GM21786 (cell line): ENCODE data around the gene LPP.

ENCODE experiments used
- ATAC-seq: cut with Tn5 transposase; IDR thresholded peaks from one replicate; pipeline ENCODE4 v1.9.1; 2021; ENCODE audit not compliant: unreplicated experiment

LPP gene

GRCh38 chr3:188659449-188660090 is 505.6 kb downstream of the LPP start:
- ATAC-seq: no peak

- ATAC-seq: no peak
Observed at GRCh38 chr3:188660415-188660814, 506.5 kb downstream of the LPP start.

GRCh38 chr3:188661806-188662205 is 507.8 kb downstream of the LPP start:
- no peak for ATAC-seq

GRCh38 chr3:188662214-188662613 is 508.3 kb downstream of the LPP start:
- ATAC-seq: no peak

- no peak for ATAC-seq
Observed at GRCh38 chr3:188662795-188663194, 508.8 kb downstream of the LPP start.

- no peak for ATAC-seq
Observed at GRCh38 chr3:188663839-188664238, 509.9 kb downstream of the LPP start.

- no peak for ATAC-seq
Observed at GRCh38 chr3:188664795-188665194, 510.8 kb downstream of the LPP start.

GRCh38 chr3:188667926-188668325 is 514.0 kb downstream of the LPP start:
- ATAC-seq: no peak

GRCh38 chr3:188670446-188670845 is 516.5 kb downstream of the LPP start:
- ATAC-seq: no peak

GRCh38 chr3:188671971-188672370 is 518.0 kb downstream of the LPP start:
- no peak for ATAC-seq

GRCh38 chr3:188672840-188673239 is 518.9 kb downstream of the LPP start:
- no peak for ATAC-seq

GRCh38 chr3:188673646-188674186 is 519.8 kb downstream of the LPP start:
- no peak for ATAC-seq

- no peak for ATAC-seq
Observed at GRCh38 chr3:188674595-188674994, 520.6 kb downstream of the LPP start.

- no peak for ATAC-seq
Observed at GRCh38 chr3:188677344-188677743, 523.4 kb downstream of the LPP start.

GRCh38 chr3:188680189-188680588 is 526.2 kb downstream of the LPP start:
- ATAC-seq: no peak

GRCh38 chr3:188680605-188681004 is 526.6 kb downstream of the LPP start:
- no peak for ATAC-seq

- ATAC-seq: no peak
Observed at GRCh38 chr3:188682316-188682715, 528.4 kb downstream of the LPP start.

- no peak for ATAC-seq
Observed at GRCh38 chr3:188683032-188683521, 529.1 kb downstream of the LPP start.

- no peak for ATAC-seq
Observed at GRCh38 chr3:188684276-188684675, 530.3 kb downstream of the LPP start.

GRCh38 chr3:188685789-188686188 is 531.8 kb downstream of the LPP start:
- ATAC-seq: no peak

- ATAC-seq: no peak
Observed at GRCh38 chr3:188686324-188686723, 532.4 kb downstream of the LPP start.

GRCh38 chr3:188687389-188687788 is 533.4 kb downstream of the LPP start:
- no peak for ATAC-seq

GRCh38 chr3:188689101-188689574 is 535.2 kb downstream of the LPP start:
- no peak for ATAC-seq
